ENCODE results near the gene AQP7.

AQP7 gene

GRCh38 chr9:33414268-33414667, 11.9 kb upstream of the AQP7 start:
- H2AFZ ChIP-seq (ENCODE audit: low read depth) = no peak overlapping the region
- no peaks in the 10 kb centered on the region for H4K20me1 ChIP-seq (ENCODE audit: insufficient read depth)

GRCh38 chr9:33408087-33408486, 5.7 kb upstream of the AQP7 start:
- no peak overlapping the region for H2AFZ ChIP-seq (ENCODE audit: low read depth)

More at GRCh38 chr9:33414268-33414667, 11.9 kb upstream of the AQP7 start:
- no peak for TF ChIP-seq CTCF (conservative IDR thresholded peaks at IDR 0.05; ENCODE audit: low read depth, low read length)
- Histone ChIP-seq H3K79me2 (ENCODE audit: insufficient read depth, low read depth) (no peaks in the 10 kb centered on the region), H3K4me3 (IDR thresholded peaks at IDR 0.05; ENCODE audit: insufficient read depth, low read depth, low read length) (no peak overlapping the region), H3K4me2 (no peak overlapping the region), H3K36me3 (ENCODE audit: insufficient read depth) (no peaks in the 10 kb centered on the region), H3K27ac (no peak overlapping the region), H3K4me1 (ENCODE audit: low read depth, poor library complexity, severe bottlenecking) (peaks cover 29% of the 10 kb centered on the region), H3K27me3 (ENCODE audit: insufficient read depth, low read depth) (no peaks in the 10 kb centered on the region), H3K9ac (no peak overlapping the region)

GRCh38 chr9:33407061-33407460, 4.7 kb upstream of the AQP7 start:
- Histone ChIP-seq H2AFZ (ENCODE audit: low read depth) (no peak overlapping the region), H3K9ac (no peak overlapping the region), H3K36me3 (ENCODE audit: insufficient read depth) (no peaks in the 10 kb centered on the region), H3K27me3 (ENCODE audit: insufficient read depth, low read depth) (no peaks in the 10 kb centered on the region), H3K4me3 (IDR thresholded peaks at IDR 0.05; ENCODE audit: insufficient read depth, low read depth, low read length) (no peak overlapping the region), H3K27ac (no peak overlapping the region), H4K20me1 (ENCODE audit: insufficient read depth) (no peaks in the 10 kb centered on the region), H3K4me2 (no peak overlapping the region), H3K79me2 (ENCODE audit: insufficient read depth, low read depth) (no peaks in the 10 kb centered on the region), H3K4me1 (ENCODE audit: low read depth, poor library complexity, severe bottlenecking) (peaks cover 4% of the 10 kb centered on the region)
- TF ChIP-seq CTCF (conservative IDR thresholded peaks at IDR 0.05; ENCODE audit: low read depth, low read length) = no peak

More at GRCh38 chr9:33408087-33408486, 5.7 kb upstream of the AQP7 start:
- Histone ChIP-seq H3K27ac (no peak overlapping the region), H3K4me2 (no peak overlapping the region), H3K36me3 (ENCODE audit: insufficient read depth) (no peaks in the 10 kb centered on the region), H3K4me3 (IDR thresholded peaks at IDR 0.05; ENCODE audit: insufficient read depth, low read depth, low read length) (no peak overlapping the region), H3K4me1 (ENCODE audit: low read depth, poor library complexity, severe bottlenecking) (peaks cover 2% of the 10 kb centered on the region), H3K79me2 (ENCODE audit: insufficient read depth, low read depth) (no peaks in the 10 kb centered on the region), H3K9ac (no peak overlapping the region), H3K27me3 (ENCODE audit: insufficient read depth, low read depth) (no peaks in the 10 kb centered on the region), H4K20me1 (ENCODE audit: insufficient read depth) (no peaks in the 10 kb centered on the region)
- TF ChIP-seq CTCF (conservative IDR thresholded peaks at IDR 0.05; ENCODE audit: low read depth, low read length) = no peak

DNA sequence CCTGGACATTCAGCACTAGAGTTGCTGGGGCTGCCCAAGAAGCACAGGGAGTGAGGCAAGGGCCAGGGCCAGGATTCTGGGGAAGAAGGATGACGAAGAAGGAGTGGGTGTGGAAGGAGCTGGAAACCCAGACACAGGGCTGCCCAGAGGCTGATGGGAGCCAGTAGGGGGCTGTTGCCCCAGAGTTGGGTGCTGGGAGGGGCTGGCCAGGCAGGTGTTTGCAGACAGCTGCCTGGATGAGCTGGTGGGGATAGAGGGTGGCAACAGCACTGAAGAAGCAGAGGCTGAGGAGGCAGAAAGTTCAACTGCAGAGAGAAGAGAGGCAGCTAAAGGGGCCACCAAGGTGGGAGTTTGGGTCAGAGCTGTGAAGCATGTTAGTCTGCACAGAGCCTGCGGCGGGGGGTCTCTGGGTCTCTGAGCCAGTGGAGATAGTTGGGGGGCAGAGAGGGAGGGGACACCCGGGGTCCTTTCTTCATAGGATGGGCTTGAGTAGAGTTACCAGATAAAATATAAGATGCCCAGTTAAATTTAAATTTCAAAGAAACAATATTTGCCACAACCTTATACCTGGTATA, 2.5 kb upstream of the AQP7 start:
- H2AFZ ChIP-seq (ENCODE audit: low read depth) = no peak overlapping the region
- H3K9ac ChIP-seq = no peak overlapping the region
- no peak overlapping the region for H3K4me2 ChIP-seq
- TF ChIP-seq CTCF (conservative IDR thresholded peaks at IDR 0.05; ENCODE audit: low read depth, low read length) = no peak
- H3K27me3 ChIP-seq (ENCODE audit: insufficient read depth, low read depth) = no peaks in the 10 kb centered on the region
- H3K79me2 ChIP-seq (ENCODE audit: insufficient read depth, low read depth) = no peaks in the 10 kb centered on the region
- H4K20me1 ChIP-seq (ENCODE audit: insufficient read depth) = no peaks in the 10 kb centered on the region
- peaks cover 4% of the 10 kb centered on the region for H3K4me1 ChIP-seq (ENCODE audit: low read depth, poor library complexity, severe bottlenecking)
- H3K4me3 ChIP-seq (IDR thresholded peaks at IDR 0.05; ENCODE audit: insufficient read depth, low read depth, low read length) = no peak overlapping the region
- no peaks in the 10 kb centered on the region for H3K36me3 ChIP-seq (ENCODE audit: insufficient read depth)
- H3K27ac ChIP-seq = no peak overlapping the region
